H9 (cell line): ENCODE results near the gene MANF. TPM values are rescaled to one million over a fixed set of nuclear protein-coding genes. Genes with fewer than 3 reads are reported as not detected.

Source experiments
- DNase-seq: peaks from one replicate; pipeline ENCODE4 v3.0.0-alpha.2; 2017
- H2AFZ ChIP-seq: one replicate; pipeline ENCODE4 v1.6.1; 2013; ENCODE audit warnings: mild to moderate bottlenecking, low read length, control low read depth, moderate library complexity
- H2AK5ac ChIP-seq: 2 replicates; pipeline ENCODE4 v1.6.1; 2013; ENCODE audit warnings: low read length, control low read depth, mixed read lengths; ENCODE audit not compliant: insufficient read length
- H2BK120ac ChIP-seq: one replicate; pipeline ENCODE4 v1.6.1; 2013; ENCODE audit warnings: low read depth, mild to moderate bottlenecking, low read length, control low read depth, inconsistent platforms; ENCODE audit not compliant: poor library complexity, severe bottlenecking
- H2BK12ac ChIP-seq: 2 replicates; pipeline ENCODE4 v1.6.1; 2013; ENCODE audit warnings: low read length, control low read depth, mixed read lengths, low read depth; ENCODE audit not compliant: insufficient read length
- H2BK15ac ChIP-seq: 2 replicates; pipeline ENCODE4 v1.6.1; 2013; ENCODE audit warnings: low read depth, low read length, control low read depth
- H2BK20ac ChIP-seq: one replicate; pipeline ENCODE4 v1.6.1; 2013; ENCODE audit warnings: low read depth, mild to moderate bottlenecking, low read length, control low read depth, inconsistent platforms; ENCODE audit not compliant: poor library complexity, severe bottlenecking
- H2BK5ac ChIP-seq: 2 replicates; pipeline ENCODE4 v1.6.1; 2013; ENCODE audit warnings: low read length, control low read depth, mixed read lengths; ENCODE audit not compliant: insufficient read length
- H3K14ac ChIP-seq: 2 replicates; pipeline ENCODE4 v1.6.1; 2013; ENCODE audit warnings: low read length, control low read depth; ENCODE audit not compliant: insufficient read depth
- H3K18ac ChIP-seq: 2 replicates; pipeline ENCODE4 v1.6.1; 2013; ENCODE audit warnings: low read depth, mild to moderate bottlenecking, mixed read lengths, low read length, control low read depth; ENCODE audit not compliant: insufficient read length
- H3K23ac ChIP-seq: 2 replicates; pipeline ENCODE4 v1.6.1; 2013; ENCODE audit warnings: low read length, control low read depth, mixed read lengths, low read depth; ENCODE audit not compliant: insufficient read length
- H3K23me2 ChIP-seq: 2 replicates; pipeline ENCODE4 v1.6.1; 2013; ENCODE audit warnings: low read depth, mild to moderate bottlenecking, mixed read lengths, low read length, control low read depth; ENCODE audit not compliant: insufficient read length, poor library complexity, severe bottlenecking
- H3K27ac ChIP-seq: 2 replicates; pipeline ENCODE4 v1.5.1; 2013; ENCODE audit warnings: low read length, control low read depth, mixed read lengths, low read depth; ENCODE audit not compliant: insufficient read length
- H3K27me3 ChIP-seq: 2 replicates; pipeline ENCODE4 v1.6.1; 2013; ENCODE audit warnings: low read length, control low read depth, inconsistent platforms; ENCODE audit not compliant: insufficient read depth
- H3K4ac ChIP-seq: 2 replicates; pipeline ENCODE4 v1.6.1; 2013; ENCODE audit warnings: low read depth, mild to moderate bottlenecking, control low read depth, inconsistent platforms, low read length, moderate library complexity
- H3K4me1 ChIP-seq: 2 replicates; pipeline ENCODE4 v1.6.1; 2013; ENCODE audit warnings: low read length, control low read depth, inconsistent platforms; ENCODE audit not compliant: insufficient read depth
- H3K4me2 ChIP-seq: 2 replicates; pipeline ENCODE4 v1.6.1; 2013; ENCODE audit warnings: low read length, control low read depth, mixed read lengths; ENCODE audit not compliant: insufficient read length, insufficient read depth
- H3K56ac ChIP-seq: 2 replicates; pipeline ENCODE4 v1.6.1; 2013; ENCODE audit warnings: low read depth, mild to moderate bottlenecking, mixed read lengths, low read length, control low read depth; ENCODE audit not compliant: insufficient read length
- H3K79me1 ChIP-seq: 2 replicates; pipeline ENCODE4 v1.6.1; 2013; ENCODE audit warnings: low read depth, mild to moderate bottlenecking, moderate library complexity, low read length, control low read depth, inconsistent platforms; ENCODE audit not compliant: insufficient read depth, poor library complexity, severe bottlenecking
- H3K79me2 ChIP-seq: 2 replicates; pipeline ENCODE4 v1.6.1; 2013; ENCODE audit warnings: low read length, control low read depth, inconsistent platforms; ENCODE audit not compliant: insufficient read depth
- H3K9ac ChIP-seq: 2 replicates; pipeline ENCODE4 v1.6.1; 2013; ENCODE audit warnings: low read length, control low read depth, mixed read lengths; ENCODE audit not compliant: insufficient read length; ENCODE audit errors: extremely low read depth
- H3K9me3 ChIP-seq: one replicate; pipeline ENCODE4 v1.6.1; 2013; ENCODE audit warnings: low read depth, low read length, inconsistent platforms; ENCODE audit not compliant: control insufficient read depth
- H3T11ph ChIP-seq: one replicate; pipeline ENCODE4 v1.6.1; 2013; ENCODE audit warnings: mild to moderate bottlenecking, low read length, control low read depth, inconsistent platforms
- H4K20me1 ChIP-seq: one replicate; pipeline ENCODE4 v1.6.1; 2013; ENCODE audit not compliant: control insufficient read depth, insufficient read length, insufficient read depth
- H4K5ac ChIP-seq: 2 replicates; pipeline ENCODE4 v1.6.1; 2013; ENCODE audit warnings: low read depth, mild to moderate bottlenecking, mixed read lengths, low read length, control low read depth; ENCODE audit not compliant: insufficient read length
- H4K8ac ChIP-seq: replicated peaks from 2 replicates; pipeline ENCODE4 v1.6.1; 2013; ENCODE audit warnings: low read length, control low read depth, mixed read lengths, low read depth; ENCODE audit not compliant: insufficient read length
- H4K91ac ChIP-seq: 2 replicates; pipeline ENCODE4 v1.6.1; 2013; ENCODE audit warnings: low read depth, mild to moderate bottlenecking, moderate library complexity, mixed read lengths, low read length, control low read depth; ENCODE audit not compliant: insufficient read length
- H3K27ac Mint-ChIP-seq, 3 experiments: 2 replicates in 2 of 3; 3 replicates in 1 of 3; pipeline ENCODE4 v1.8.0; 2020 to 2021; ENCODE audit warnings: mixed read lengths in 3 of 3, mild to moderate bottlenecking in 1 of 3, moderate library complexity in 1 of 3
- H3K27me3 Mint-ChIP-seq: 2 replicates; pipeline ENCODE4 v1.8.0; 2021; ENCODE audit warnings: low read depth, mild to moderate bottlenecking, moderate library complexity, mixed read lengths
- H3K36me3 Mint-ChIP-seq, 3 experiments: 2 replicates in 2 of 3; 3 replicates in 1 of 3; pipeline ENCODE4 v1.8.0; 2020 to 2021; ENCODE audit warnings: low read depth in 3 of 3, mixed read lengths in 3 of 3; ENCODE audit not compliant: insufficient read depth in 1 of 3
- H3K4me1 Mint-ChIP-seq, 2 experiments: 2 replicates each; pipeline ENCODE4 v1.8.0; 2020; ENCODE audit warnings: mixed read lengths in 2 of 2
- H3K4me3 Mint-ChIP-seq, 2 experiments: 2 replicates in 1 of 2; 3 replicates in 1 of 2; pipeline ENCODE4 v1.8.0; 2020 to 2021; ENCODE audit warnings: mild to moderate bottlenecking in 2 of 2, mixed read lengths in 2 of 2, moderate library complexity in 1 of 2
- H3K9me3 Mint-ChIP-seq, 2 experiments: 2 replicates in 1 of 2; 3 replicates in 1 of 2; pipeline ENCODE4 v1.8.0; 2020; ENCODE audit warnings: mild to moderate bottlenecking in 2 of 2, mixed read lengths in 2 of 2, moderate library complexity in 1 of 2
- WGBS: extraction: QIAGEN DNeasy Blood & Tissue Kit; methylation state at CpG from one replicate; pipeline ENCODE4 v1.1.7; 2013; ENCODE audit warnings: missing lambda C conversion rate, low lambda C conversion rate, mixed read lengths; ENCODE audit not compliant: insufficient read length; ENCODE audit errors: extremely low coverage; 5-methylcytosine and 5-hydroxymethylcytosine counted together
- total RNA-seq: library from RNA; stranded (reverse); gene quantifications from 2 replicates; pipeline ENCODE4 v1.2.1, GENCODE V29; 2021
- TF ChIP-seq, protein P1 (sequence below): fragments of 200-600 bp; sonication (generic); conservative IDR thresholded peaks from 3 replicates; pipeline ENCODE4 v1.8.0; 2021; ENCODE audit warnings: antibody characterized with exemption, mild to moderate bottlenecking

The MANF gene
- total RNA-seq, 1 experiment from 2014 or later, result 148 TPM

DNA sequence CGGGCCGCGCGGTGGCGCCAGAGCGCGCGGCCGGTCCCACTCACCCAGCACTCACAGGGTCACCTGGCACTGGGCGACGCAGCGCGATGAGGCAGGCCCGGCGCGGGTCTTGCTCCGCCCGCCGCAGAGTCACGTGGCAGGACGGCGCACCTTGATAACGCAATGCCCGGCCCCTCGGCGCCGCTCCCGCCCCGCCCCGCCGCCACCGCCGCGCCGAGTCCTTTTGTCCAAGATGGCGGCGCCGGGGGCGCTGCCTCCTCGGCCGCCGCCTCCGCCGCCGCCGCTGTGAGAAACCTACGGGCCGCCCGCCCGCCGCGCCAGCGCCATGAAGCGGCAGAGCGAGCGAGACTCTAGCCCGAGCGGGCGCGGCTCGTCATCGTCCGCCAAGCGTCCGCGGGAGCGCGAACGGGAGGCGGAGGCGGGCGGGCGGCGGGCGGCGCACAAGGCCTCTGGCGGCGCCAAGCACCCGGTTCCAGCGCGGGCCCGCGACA, 6.0 kb downstream of the MANF start, which contains the start of gene RBM15B:
Gene RBM15B, plus strand, starts transcription at position 211 of the 491 bp plus-strand sequence. Its CDS starts 115 bp downstream, at position 326.
- H3K79me2 ChIP-seq, result peaks cover 24% of the 10 kb centered on the region
- H3K4me1 ChIP-seq, result 0 out of 2 replicates have a peak, but pooled peaks cover 6% of the 10 kb centered on the region
- H3T11ph ChIP-seq, result no peak within 1 kb of the TSS
- no peak within 1 kb of the TSS for H3K23ac ChIP-seq
- Mint-ChIP-seq H3K27me3 (no peaks in the 10 kb centered on the region; the same call in 1 of the 2 replicates), H3K36me3 (peaks cover 62 to 83% (median 77%) of the 10 kb centered on the region in 3 experiments), H3K4me3 (peak within 1 kb of the TSS; percentile 80 to 86), H3K27ac (peak within 1 kb of the TSS; percentile 51 to 93 (median 67); a peak in 4 of 7 replicates), H3K4me1 (peaks cover 45 to 58% of the 10 kb centered on the region in 2 experiments), H3K9me3 (peaks cover 8 to 9% of the 10 kb centered on the region in 2 experiments; a peak in 4 of 5 replicates)
- H2BK120ac ChIP-seq, result no peak within 1 kb of the TSS
- H2BK5ac ChIP-seq, result no peak within 1 kb of the TSS
- H3K79me1 ChIP-seq, result peaks cover 13% of the 10 kb centered on the region
- no peaks in the 10 kb centered on the region for H3K9me3 ChIP-seq
- H2AK5ac ChIP-seq, result no peak within 1 kb of the TSS
- H4K8ac ChIP-seq, result no peak within 1 kb of the TSS
- TF ChIP-seq, protein P1, sequence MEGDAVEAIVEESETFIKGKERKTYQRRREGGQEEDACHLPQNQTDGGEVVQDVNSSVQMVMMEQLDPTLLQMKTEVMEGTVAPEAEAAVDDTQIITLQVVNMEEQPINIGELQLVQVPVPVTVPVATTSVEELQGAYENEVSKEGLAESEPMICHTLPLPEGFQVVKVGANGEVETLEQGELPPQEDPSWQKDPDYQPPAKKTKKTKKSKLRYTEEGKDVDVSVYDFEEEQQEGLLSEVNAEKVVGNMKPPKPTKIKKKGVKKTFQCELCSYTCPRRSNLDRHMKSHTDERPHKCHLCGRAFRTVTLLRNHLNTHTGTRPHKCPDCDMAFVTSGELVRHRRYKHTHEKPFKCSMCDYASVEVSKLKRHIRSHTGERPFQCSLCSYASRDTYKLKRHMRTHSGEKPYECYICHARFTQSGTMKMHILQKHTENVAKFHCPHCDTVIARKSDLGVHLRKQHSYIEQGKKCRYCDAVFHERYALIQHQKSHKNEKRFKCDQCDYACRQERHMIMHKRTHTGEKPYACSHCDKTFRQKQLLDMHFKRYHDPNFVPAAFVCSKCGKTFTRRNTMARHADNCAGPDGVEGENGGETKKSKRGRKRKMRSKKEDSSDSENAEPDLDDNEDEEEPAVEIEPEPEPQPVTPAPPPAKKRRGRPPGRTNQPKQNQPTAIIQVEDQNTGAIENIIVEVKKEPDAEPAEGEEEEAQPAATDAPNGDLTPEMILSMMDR, result peak; percentile 94
- peak within 1 kb of the TSS; percentile 75 for H3K14ac ChIP-seq
- H2AFZ ChIP-seq, result no peak within 1 kb of the TSS
- no peak within 1 kb of the TSS; the same call in 1 of the 2 replicates for H3K4ac ChIP-seq
- no peak within 1 kb of the TSS for H2BK12ac ChIP-seq
- no peak within 1 kb of the TSS for H3K56ac ChIP-seq
- peak within 1 kb of the TSS; percentile 25 for H4K5ac ChIP-seq
- no peaks in the 10 kb centered on the region for H3K27me3 ChIP-seq
- H3K9ac ChIP-seq, result peak within 1 kb of the TSS; percentile 72
- H2BK15ac ChIP-seq, result no peak within 1 kb of the TSS; the same call in 1 of the 2 replicates
- H3K23me2 ChIP-seq, result peaks cover 2% of the 10 kb centered on the region
- peak; percentile 98 for DNase-seq
- no peak within 1 kb of the TSS for H4K91ac ChIP-seq
- H3K4me2 ChIP-seq, result peak within 1 kb of the TSS; percentile 40
- H3K27ac ChIP-seq, result no peak within 1 kb of the TSS
- no peak within 1 kb of the TSS for H2BK20ac ChIP-seq
- WGBS, result no CpG with 5 or more reads among the region's 83 CpGs
- H3K18ac ChIP-seq, result peak within 1 kb of the TSS; percentile 66
- H4K20me1 ChIP-seq, result no peaks in the 10 kb centered on the region
